NB4 (cell line): Measurements from ENCODE around the gene KPNA6.

Experiments used
- MAX ChIP-seq: IDR thresholded peaks from 2 replicates; pipeline ENCODE4 v1.6.1; 2011; ENCODE audit warnings: low read depth, low read length
- POLR2A ChIP-seq: IDR thresholded peaks from 2 replicates; pipeline ENCODE4 v1.6.1; 2011; ENCODE audit warnings: mild to moderate bottlenecking; ENCODE audit not compliant: insufficient read length; ENCODE audit errors: extremely low read depth
- TF ChIP-seq, protein P1 (sequence below): IDR thresholded peaks from one replicate; pipeline ENCODE4 v1.5.1; 2012; ENCODE audit warnings: low read depth, low read length

- TF ChIP-seq, protein P1, sequence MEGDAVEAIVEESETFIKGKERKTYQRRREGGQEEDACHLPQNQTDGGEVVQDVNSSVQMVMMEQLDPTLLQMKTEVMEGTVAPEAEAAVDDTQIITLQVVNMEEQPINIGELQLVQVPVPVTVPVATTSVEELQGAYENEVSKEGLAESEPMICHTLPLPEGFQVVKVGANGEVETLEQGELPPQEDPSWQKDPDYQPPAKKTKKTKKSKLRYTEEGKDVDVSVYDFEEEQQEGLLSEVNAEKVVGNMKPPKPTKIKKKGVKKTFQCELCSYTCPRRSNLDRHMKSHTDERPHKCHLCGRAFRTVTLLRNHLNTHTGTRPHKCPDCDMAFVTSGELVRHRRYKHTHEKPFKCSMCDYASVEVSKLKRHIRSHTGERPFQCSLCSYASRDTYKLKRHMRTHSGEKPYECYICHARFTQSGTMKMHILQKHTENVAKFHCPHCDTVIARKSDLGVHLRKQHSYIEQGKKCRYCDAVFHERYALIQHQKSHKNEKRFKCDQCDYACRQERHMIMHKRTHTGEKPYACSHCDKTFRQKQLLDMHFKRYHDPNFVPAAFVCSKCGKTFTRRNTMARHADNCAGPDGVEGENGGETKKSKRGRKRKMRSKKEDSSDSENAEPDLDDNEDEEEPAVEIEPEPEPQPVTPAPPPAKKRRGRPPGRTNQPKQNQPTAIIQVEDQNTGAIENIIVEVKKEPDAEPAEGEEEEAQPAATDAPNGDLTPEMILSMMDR: no peak
- TF ChIP-seq POLR2A (no peak), MAX (no peak)
Measured at GRCh38 chr1:32138965-32139364, 31.1 kb downstream of the KPNA6 start.
